ENCODE results near the gene GSE1. TPM values are rescaled to one million over a fixed set of nuclear protein-coding genes. Genes with fewer than 3 reads are reported as not detected.

GSE1 gene
- polyA plus RNA-seq, 1 donor: 94.9 TPM

GRCh38 chr16:85690469-85691064, 77.4 kb downstream of the GSE1 start:
- Histone ChIP-seq H3K4me1 (ENCODE audit: control insufficient read depth, insufficient read depth, low read length) (peaks cover 17% of the 10 kb centered on the region), H3K27ac (ENCODE audit: low read length) (no peak overlapping the region), H3K27me3 (ENCODE audit: control insufficient read depth, insufficient read depth, low read length) (peaks cover 3% of the 10 kb centered on the region), H3K4me3 (ENCODE audit: low read length) (no peak overlapping the region), H3K36me3 (ENCODE audit: control insufficient read depth, insufficient read depth, low read length) (no peaks in the 10 kb centered on the region), H3K9me3 (ENCODE audit: control insufficient read depth, low read depth, low read length) (peaks cover 6% of the 10 kb centered on the region)
- DNase-seq: peak in 1 of 2 donors; percentile 17
- WGBS (ENCODE audit: insufficient coverage, low lambda C conversion rate): 0% methylated on average over 1 of the region's 7 CpGs

GRCh38 chr16:85695196-85696128, 82.3 kb downstream of the GSE1 start:
- WGBS (ENCODE audit: insufficient coverage, low lambda C conversion rate): no CpG with 5 or more reads among the region's 24 CpGs
- no peak overlapping the region for H3K27ac ChIP-seq (ENCODE audit: low read length)
- peaks cover 2% of the 10 kb centered on the region for H3K27me3 ChIP-seq (ENCODE audit: control insufficient read depth, insufficient read depth, low read length)
- no peaks in the 10 kb centered on the region for H3K36me3 ChIP-seq (ENCODE audit: control insufficient read depth, insufficient read depth, low read length)
- DNase-seq: no peak
- no peak overlapping the region for H3K4me3 ChIP-seq (ENCODE audit: low read length)
- peaks cover 11% of the 10 kb centered on the region for H3K4me1 ChIP-seq (ENCODE audit: control insufficient read depth, insufficient read depth, low read length)
- H3K9me3 ChIP-seq (ENCODE audit: control insufficient read depth, low read depth, low read length): peaks cover 2% of the 10 kb centered on the region

- WGBS (ENCODE audit: insufficient coverage, low lambda C conversion rate): 92% methylated on average over 2 of the region's 16 CpGs
- Histone ChIP-seq H3K27ac (ENCODE audit: low read length) (no peak overlapping the region), H3K36me3 (ENCODE audit: control insufficient read depth, insufficient read depth, low read length) (no peaks in the 10 kb centered on the region), H3K4me3 (ENCODE audit: low read length) (no peak overlapping the region), H3K9me3 (ENCODE audit: control insufficient read depth, low read depth, low read length) (peaks cover 2% of the 10 kb centered on the region), H3K4me1 (ENCODE audit: control insufficient read depth, insufficient read depth, low read length) (peaks cover 9% of the 10 kb centered on the region), H3K27me3 (ENCODE audit: control insufficient read depth, insufficient read depth, low read length) (no peaks in the 10 kb centered on the region)
- DNase-seq: no peak
Observed at GRCh38 chr16:85696781-85697180, 83.7 kb downstream of the GSE1 start.

- Histone ChIP-seq H3K4me3 (ENCODE audit: low read length) (no peak overlapping the region), H3K27me3 (ENCODE audit: control insufficient read depth, insufficient read depth, low read length) (no peaks in the 10 kb centered on the region), H3K4me1 (ENCODE audit: control insufficient read depth, insufficient read depth, low read length) (peaks cover 9% of the 10 kb centered on the region), H3K36me3 (ENCODE audit: control insufficient read depth, insufficient read depth, low read length) (no peaks in the 10 kb centered on the region), H3K9me3 (ENCODE audit: control insufficient read depth, low read depth, low read length) (peaks cover 2% of the 10 kb centered on the region), H3K27ac (ENCODE audit: low read length) (no peak overlapping the region)
- 60% methylated on average over 1 of the region's 14 CpGs for WGBS (ENCODE audit: insufficient coverage, low lambda C conversion rate)
- no peak for DNase-seq
Observed at GRCh38 chr16:85697431-85697830, 84.3 kb downstream of the GSE1 start.

- no peak for DNase-seq
- Histone ChIP-seq H3K9me3 (ENCODE audit: control insufficient read depth, low read depth, low read length) (peaks cover 2% of the 10 kb centered on the region), H3K27me3 (ENCODE audit: control insufficient read depth, insufficient read depth, low read length) (no peaks in the 10 kb centered on the region), H3K4me3 (ENCODE audit: low read length) (no peak overlapping the region), H3K4me1 (ENCODE audit: control insufficient read depth, insufficient read depth, low read length) (peaks cover 9% of the 10 kb centered on the region), H3K27ac (ENCODE audit: low read length) (no peak overlapping the region), H3K36me3 (ENCODE audit: control insufficient read depth, insufficient read depth, low read length) (no peaks in the 10 kb centered on the region)
- WGBS (ENCODE audit: insufficient coverage, low lambda C conversion rate): no CpG with 5 or more reads among the region's 7 CpGs
Observed at GRCh38 chr16:85698459-85698891, 85.4 kb downstream of the GSE1 start.

- H3K4me3 ChIP-seq (ENCODE audit: low read length): no peak overlapping the region
- H3K27me3 ChIP-seq (ENCODE audit: control insufficient read depth, insufficient read depth, low read length): no peaks in the 10 kb centered on the region
- peak; percentile 48 to 68 for DNase-seq
- H3K4me1 ChIP-seq (ENCODE audit: control insufficient read depth, insufficient read depth, low read length): peaks cover 9% of the 10 kb centered on the region
- peaks cover 2% of the 10 kb centered on the region for H3K9me3 ChIP-seq (ENCODE audit: control insufficient read depth, low read depth, low read length)
- no CpG with 5 or more reads among the region's 12 CpGs for WGBS (ENCODE audit: insufficient coverage, low lambda C conversion rate)
- H3K27ac ChIP-seq (ENCODE audit: low read length): no peak overlapping the region
- no peaks in the 10 kb centered on the region for H3K36me3 ChIP-seq (ENCODE audit: control insufficient read depth, insufficient read depth, low read length)
Observed at GRCh38 chr16:85698935-85699558, 85.9 kb downstream of the GSE1 start.

GRCh38 chr16:85699628-85700027, 86.5 kb downstream of the GSE1 start:
- Histone ChIP-seq H3K4me1 (ENCODE audit: control insufficient read depth, insufficient read depth, low read length) (peaks cover 9% of the 10 kb centered on the region), H3K4me3 (ENCODE audit: low read length) (no peak overlapping the region), H3K27ac (ENCODE audit: low read length) (no peak overlapping the region), H3K27me3 (ENCODE audit: control insufficient read depth, insufficient read depth, low read length) (no peaks in the 10 kb centered on the region), H3K36me3 (ENCODE audit: control insufficient read depth, insufficient read depth, low read length) (no peaks in the 10 kb centered on the region), H3K9me3 (ENCODE audit: control insufficient read depth, low read depth, low read length) (peaks cover 2% of the 10 kb centered on the region)
- peak in 1 of 2 donors; percentile 31 for DNase-seq
- WGBS (ENCODE audit: insufficient coverage, low lambda C conversion rate): no CpG with 5 or more reads among the region's 7 CpGs

GRCh38 chr16:85704011-85704410, 90.9 kb downstream of the GSE1 start:
- H3K27me3 ChIP-seq (ENCODE audit: control insufficient read depth, insufficient read depth, low read length): no peaks in the 10 kb centered on the region
- peaks cover 4% of the 10 kb centered on the region for H3K4me1 ChIP-seq (ENCODE audit: control insufficient read depth, insufficient read depth, low read length)
- no peaks in the 10 kb centered on the region for H3K36me3 ChIP-seq (ENCODE audit: control insufficient read depth, insufficient read depth, low read length)
- WGBS (ENCODE audit: insufficient coverage, low lambda C conversion rate): no CpG with 5 or more reads among the region's 11 CpGs
- H3K9me3 ChIP-seq (ENCODE audit: control insufficient read depth, low read depth, low read length): no peaks in the 10 kb centered on the region
- no peak overlapping the region for H3K27ac ChIP-seq (ENCODE audit: low read length)
- DNase-seq: no peak
- H3K4me3 ChIP-seq (ENCODE audit: low read length): no peak overlapping the region

GRCh38 chr16:85704900-85705846, 92.1 kb downstream of the GSE1 start:
- DNase-seq: no peak
- Histone ChIP-seq H3K4me3 (ENCODE audit: low read length) (no peak overlapping the region), H3K9me3 (ENCODE audit: control insufficient read depth, low read depth, low read length) (peaks cover 6% of the 10 kb centered on the region), H3K36me3 (ENCODE audit: control insufficient read depth, insufficient read depth, low read length) (no peaks in the 10 kb centered on the region), H3K27me3 (ENCODE audit: control insufficient read depth, insufficient read depth, low read length) (peaks cover 3% of the 10 kb centered on the region), H3K4me1 (ENCODE audit: control insufficient read depth, insufficient read depth, low read length) (no peaks in the 10 kb centered on the region), H3K27ac (ENCODE audit: low read length) (no peak overlapping the region)
- no CpG with 5 or more reads among the region's 20 CpGs for WGBS (ENCODE audit: insufficient coverage, low lambda C conversion rate)
